GM21390 (cell line): ENCODE data around the gene ARHGAP21.
"Not testable (repeated sequence)": the region's sequence is repeated elsewhere in the genome, so short reads cannot be mapped to it uniquely, and the experiment has no call there.

Experiments
- ATAC-seq: cut with Tn5 transposase; IDR thresholded peaks from one replicate; pipeline ENCODE4 v1.9.1; 2021; ENCODE audit not compliant: unreplicated experiment

The ARHGAP21 gene

GRCh38 chr10:24643679-24644209, 79.9 kb downstream of the ARHGAP21 start:
- no peak for ATAC-seq

GRCh38 chr10:24642921-24643678, 80.6 kb downstream of the ARHGAP21 start:
- ATAC-seq, result peak; percentile 90

- ATAC-seq, result no peak
Measured at GRCh38 chr10:24639124-24639523, 84.6 kb downstream of the ARHGAP21 start.

- no peak for ATAC-seq
Measured at GRCh38 chr10:24625778-24626177, 97.9 kb downstream of the ARHGAP21 start.

- no peak for ATAC-seq
Measured at GRCh38 chr10:24623383-24623782, 100.3 kb downstream of the ARHGAP21 start.

- no peak for ATAC-seq
Measured at GRCh38 chr10:24622781-24623301, 100.8 kb downstream of the ARHGAP21 start.

GRCh38 chr10:24621035-24621795, 102.5 kb downstream of the ARHGAP21 start:
- ATAC-seq, result not testable (repeated sequence)

- ATAC-seq, result not testable (repeated sequence)
Measured at GRCh38 chr10:24619994-24620310, 103.7 kb downstream of the ARHGAP21 start.

- not testable (repeated sequence) for ATAC-seq
Measured at GRCh38 chr10:24619291-24619993, 104.2 kb downstream of the ARHGAP21 start.

GRCh38 chr10:24618401-24618800, 105.3 kb downstream of the ARHGAP21 start:
- no peak for ATAC-seq

GRCh38 chr10:24617771-24618396, 105.8 kb downstream of the ARHGAP21 start:
- peak; percentile 74 for ATAC-seq

- no peak for ATAC-seq
Measured at GRCh38 chr10:24616536-24616935, 107.2 kb downstream of the ARHGAP21 start.

GRCh38 chr10:24606021-24606420, 117.7 kb downstream of the ARHGAP21 start:
- no peak for ATAC-seq

- no peak for ATAC-seq
Measured at GRCh38 chr10:24605141-24605540, 118.5 kb downstream of the ARHGAP21 start.

- no peak for ATAC-seq
Measured at GRCh38 chr10:24603333-24603732, 120.4 kb downstream of the ARHGAP21 start.

GRCh38 chr10:24597961-24598360, 125.7 kb downstream of the ARHGAP21 start:
- ATAC-seq, result no peak

- no peak for ATAC-seq
Measured at GRCh38 chr10:24597426-24597825, 126.3 kb downstream of the ARHGAP21 start.

GRCh38 chr10:24596217-24596930, 127.3 kb downstream of the ARHGAP21 start:
- ATAC-seq, result no peak

GRCh38 chr10:24590697-24591457, 132.8 kb downstream of the ARHGAP21 start:
- no peak for ATAC-seq
